KOPT-K1 (cell line): ENCODE data around the gene GOLGA6B.
A peak's percentile ranks its signal among the peaks of the same experiment; 100 is the strongest.
"Not testable (repeated sequence)": the region's sequence is repeated elsewhere in the genome, so short reads cannot be mapped to it uniquely, and the experiment has no call there.

Source experiments
- H3K27ac ChIP-seq: fragments of 200-600 bp; sonication (generic); 2 replicates; pipeline ENCODE4 v1.5.1; 2016; ENCODE audit warnings: antibody characterized with exemption, mild to moderate bottlenecking, low read depth, low read length; ENCODE audit not compliant: poor library complexity, severe bottlenecking
- H3K36me3 ChIP-seq: fragments of 200-600 bp; sonication (generic); 2 replicates; pipeline ENCODE4 v1.5.1; 2017; ENCODE audit warnings: antibody characterized with exemption, mild to moderate bottlenecking, low read length, moderate library complexity; ENCODE audit not compliant: insufficient read depth
- H3K9me3 ChIP-seq: fragments of 200-600 bp; sonication (generic); 2 replicates; pipeline ENCODE4 v1.5.1; 2017; ENCODE audit warnings: antibody characterized with exemption, low read length, mild to moderate bottlenecking; ENCODE audit not compliant: insufficient read depth, poor library complexity, severe bottlenecking

Gene GOLGA6B

GRCh38 chr15:72685925-72686794, 31.7 kb downstream of the GOLGA6B start, which contains the start of the genes BBS4 and HIGD2B:
Gene BBS4, plus strand, starts transcription at chr15:72686207. Its CDS starts 21 bp downstream, at chr15:72686228.
Gene HIGD2B, minus strand, starts transcription at chr15:72686182. Its CDS starts 9,808 bp downstream, at chr15:72676374.
- peak within 1 kb of the TSS; percentile 71 for H3K27ac ChIP-seq
- H3K36me3 ChIP-seq = no peaks in the 10 kb centered on the region
- H3K9me3 ChIP-seq = no peaks in the 10 kb centered on the region

DNA sequence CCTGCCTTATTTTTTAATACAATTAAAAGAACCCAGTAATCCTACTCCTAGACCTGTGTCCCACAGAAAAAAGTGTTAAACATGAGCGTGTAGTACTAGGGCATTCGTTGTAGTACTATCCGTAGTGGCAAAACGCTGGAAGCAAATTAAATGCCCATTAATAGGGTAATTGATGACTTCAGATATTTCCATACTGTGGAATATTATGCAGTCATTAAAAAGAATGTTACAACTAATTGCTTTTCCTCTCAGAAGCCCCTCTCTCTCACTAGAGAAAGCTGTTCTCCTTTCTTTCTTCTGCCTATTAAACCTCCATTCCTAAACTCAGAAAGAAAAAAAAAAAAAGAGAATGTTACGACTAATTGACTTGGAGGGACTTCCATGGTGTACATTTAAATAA, 34.2 kb downstream of the GOLGA6B start:
- no peaks in the 10 kb centered on the region for H3K9me3 ChIP-seq
- H3K27ac ChIP-seq = no peak overlapping the region
- no peaks in the 10 kb centered on the region for H3K36me3 ChIP-seq

DNA sequence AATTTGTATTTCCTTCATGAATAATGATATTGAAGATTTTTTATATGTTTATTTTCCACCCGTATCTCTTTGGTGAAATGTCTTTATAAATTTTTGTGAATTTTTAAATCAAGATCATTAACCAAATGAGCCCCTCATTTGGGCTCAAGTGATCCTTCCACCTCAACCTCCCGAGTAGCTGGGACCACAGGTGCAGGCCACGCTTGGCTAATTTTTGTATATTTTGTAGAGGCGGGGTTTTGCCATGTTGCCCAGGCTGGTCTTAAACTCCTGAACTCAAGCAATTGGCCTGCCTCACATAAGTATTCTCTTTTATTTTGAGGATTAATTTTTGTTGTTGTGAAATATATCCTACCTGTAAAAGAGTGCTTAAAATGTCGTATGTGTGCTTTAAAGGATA, 36.4 kb downstream of the GOLGA6B start:
- Histone ChIP-seq H3K27ac (no peak overlapping the region), H3K36me3 (no peaks in the 10 kb centered on the region), H3K9me3 (no peaks in the 10 kb centered on the region)

DNA sequence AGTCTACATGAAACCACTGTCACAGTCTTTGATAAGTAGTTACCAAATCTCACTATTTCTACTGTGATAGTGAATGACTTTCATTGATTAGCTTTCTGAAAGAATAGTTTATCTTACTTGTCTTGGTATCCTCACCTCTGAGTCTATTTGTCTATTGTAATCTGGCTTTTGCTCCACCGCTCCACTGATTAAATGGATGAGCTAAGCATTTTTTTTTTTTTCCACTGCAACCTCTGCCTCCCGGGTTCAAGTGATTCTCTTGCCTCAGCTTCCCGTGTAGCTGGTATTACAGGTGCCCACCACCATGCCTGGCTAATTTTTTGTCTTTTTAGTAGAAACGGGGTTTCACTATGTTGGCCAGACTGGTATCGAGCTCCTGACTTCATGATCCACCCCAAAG, 44.4 kb downstream of the GOLGA6B start:
- no peaks in the 10 kb centered on the region for H3K36me3 ChIP-seq

DNA sequence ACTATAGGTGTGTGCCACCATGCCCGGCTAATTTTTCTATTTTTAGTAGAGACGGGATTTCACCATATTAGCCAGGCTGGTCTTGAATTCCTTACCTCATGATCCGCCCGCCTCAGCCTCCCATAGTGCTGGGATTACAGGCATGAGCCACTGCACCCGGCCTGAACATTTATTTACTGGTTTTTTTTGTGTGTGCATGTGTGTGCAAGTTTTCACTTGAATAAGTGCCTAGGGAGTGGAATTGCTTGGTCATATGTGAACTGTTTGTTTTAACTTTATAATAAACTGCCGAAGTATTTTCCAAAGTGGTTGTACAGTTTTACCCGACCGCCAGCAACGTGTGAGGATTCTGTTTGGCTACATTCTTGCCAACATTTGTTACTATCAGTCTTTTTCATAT, 45.6 kb downstream of the GOLGA6B start:
- Histone ChIP-seq H3K27ac (no peak overlapping the region), H3K9me3 (no peaks in the 10 kb centered on the region), H3K36me3 (no peaks in the 10 kb centered on the region)

More for the DNA sequence above, 44.4 kb downstream of the GOLGA6B start:
- no peaks in the 10 kb centered on the region for H3K9me3 ChIP-seq
- H3K27ac ChIP-seq = no peak overlapping the region

GRCh38 chr15:72706266-72706665, 51.8 kb downstream of the GOLGA6B start:
- H3K9me3 ChIP-seq = no peaks in the 10 kb centered on the region
- H3K27ac ChIP-seq = no peak overlapping the region
- H3K36me3 ChIP-seq = no peaks in the 10 kb centered on the region

DNA sequence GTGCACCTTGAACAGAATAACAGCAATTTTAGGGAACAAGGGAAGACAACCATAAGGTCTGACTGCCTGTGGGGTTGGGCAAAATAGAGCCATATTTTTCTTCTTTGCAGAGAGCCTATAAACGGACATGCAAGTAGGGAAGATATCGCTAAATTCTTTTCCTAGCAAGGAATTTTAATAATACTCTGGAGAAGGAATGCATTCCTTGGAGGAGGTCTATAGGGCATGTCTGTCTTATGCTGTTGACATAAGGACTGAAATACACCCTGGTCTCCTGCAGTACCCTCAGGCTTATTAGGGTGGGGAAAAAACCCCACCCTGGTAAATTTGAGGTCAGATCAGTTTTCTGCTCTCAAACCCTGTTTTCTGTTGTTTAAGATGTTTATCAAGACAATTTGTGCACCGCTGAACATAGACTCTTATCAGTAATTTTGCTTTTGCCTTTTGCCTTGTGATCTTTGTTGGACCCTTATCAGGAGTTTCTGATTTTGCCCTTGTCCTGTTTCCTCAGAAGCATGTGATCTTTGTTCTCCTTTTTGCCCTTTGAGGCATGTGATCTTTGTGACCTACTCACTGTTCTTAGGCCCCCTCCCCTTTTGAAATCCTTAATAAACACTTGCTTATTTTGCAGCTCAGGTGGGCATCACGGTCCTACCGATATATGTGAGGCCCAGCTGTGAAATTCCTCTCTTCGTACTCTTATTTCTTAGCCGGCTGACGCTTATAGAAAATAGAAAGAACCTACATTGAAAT, 54.2 kb downstream of the GOLGA6B start:
- not testable (repeated sequence) for H3K27ac ChIP-seq, H3K9me3 ChIP-seq, H3K36me3 ChIP-seq
